SK-N-MC (cell line): Measurements from ENCODE around the gene HOXA6.

Source experiments
- EZH2 ChIP-seq: fragments of 200-600 bp; sonication (generic); IDR thresholded peaks from one replicate; pipeline ENCODE4 v1.6.1; 2017; ENCODE audit warnings: antibody characterized with exemption
- POLR2AphosphoS5 ChIP-seq: IDR thresholded peaks from 2 replicates; pipeline ENCODE4 v1.6.1; 2012; ENCODE audit warnings: mild to moderate bottlenecking, low read depth, low read length, borderline replicate concordance

GRCh38 chr7:27098578-27099451, 48.8 kb downstream of the HOXA6 start:
- no peak for TF ChIP-seq POLR2AphosphoS5
- peak; percentile 99 for TF ChIP-seq EZH2
